ENCODE data around the gene ITCH. TPM values are rescaled to one million over a fixed set of nuclear protein-coding genes. Genes with fewer than 3 reads are reported as not detected.
"Not testable (repeated sequence)": the region's sequence is repeated elsewhere in the genome, so short reads cannot be mapped to it uniquely, and the experiment has no call there.

Gene ITCH
- polyA plus RNA-seq, 3 donors = 8.3 to 13.3 (median 12.1) TPM

DNA sequence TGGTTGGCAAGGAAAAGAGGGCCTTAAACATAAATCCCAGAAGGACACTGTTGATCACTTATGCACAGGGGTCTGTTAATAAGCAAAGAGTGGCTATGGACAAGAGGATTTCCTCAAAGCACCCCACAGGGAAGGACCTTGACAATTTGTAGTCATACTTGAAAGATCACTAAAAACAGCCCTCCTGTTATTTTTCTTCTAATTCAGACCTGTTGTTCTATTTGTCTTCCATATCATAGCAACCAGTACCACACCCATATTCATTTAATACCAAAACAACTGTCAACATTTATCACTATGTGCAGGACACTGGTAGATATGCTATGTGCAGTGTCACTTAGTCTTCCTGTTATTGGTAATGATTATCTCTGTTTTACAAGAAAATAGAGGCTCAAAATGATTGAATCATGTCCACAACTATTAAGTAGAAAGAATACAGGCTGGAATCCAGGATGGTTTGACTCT lies 149.9 kb downstream of the ITCH start:
- H3K27ac ChIP-seq (ENCODE audit: low read depth, low read length) = no peak overlapping the region

DNA sequence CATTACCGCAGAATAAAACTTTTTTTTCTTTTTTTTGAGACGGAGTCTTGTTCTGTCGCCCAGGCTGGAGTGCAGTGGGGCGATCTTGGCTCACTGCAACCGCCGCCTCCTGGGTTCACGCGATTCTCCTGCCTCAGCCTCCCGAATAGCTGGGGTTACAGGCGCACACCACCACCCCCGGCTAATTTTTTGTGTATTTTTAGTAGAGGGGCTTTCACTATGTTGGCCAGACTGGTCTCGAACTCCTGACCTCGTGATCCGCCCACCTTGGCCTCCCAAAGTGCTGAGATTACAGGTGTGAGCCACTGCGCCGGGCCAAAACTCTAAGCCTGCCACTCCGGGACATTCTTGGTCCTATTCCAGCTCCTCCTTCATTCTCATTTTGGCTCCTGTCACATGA lies 151.0 kb downstream of the ITCH start:
- H3K27ac ChIP-seq (ENCODE audit: low read depth, low read length) = not testable (repeated sequence)
- WGBS, 3 donors = 91 to 95% (median 94%) methylated on average over 17 of the region's 17 CpGs

DNA sequence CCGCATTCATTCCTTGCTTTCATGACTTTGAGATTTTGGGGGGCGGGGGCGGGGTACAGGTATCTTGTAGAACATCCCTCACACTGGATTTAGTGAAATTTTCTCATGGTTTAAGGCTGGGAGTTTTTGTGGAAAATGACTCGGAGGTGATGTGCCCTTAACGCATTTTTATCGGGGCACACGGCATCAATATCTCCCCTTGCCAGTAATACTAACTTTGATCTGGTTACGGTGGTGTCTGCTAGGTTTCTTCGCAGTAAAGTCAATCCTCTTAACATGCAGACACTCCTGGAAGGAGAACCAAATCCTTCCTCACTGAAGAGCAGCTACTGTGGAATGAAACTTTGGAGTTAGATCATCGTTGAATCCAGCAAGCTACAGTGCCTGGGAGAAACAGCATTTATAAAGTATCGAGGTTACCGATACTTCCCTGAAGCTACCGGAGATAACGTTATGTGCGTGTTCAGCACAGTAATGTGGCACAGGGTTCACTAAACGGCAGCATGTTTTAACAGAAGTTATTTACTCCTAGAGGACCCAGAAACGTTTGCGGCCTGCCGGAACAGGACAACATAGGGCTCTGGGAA lies 151.9 kb downstream of the ITCH start:
- no peak overlapping the region for H3K27ac ChIP-seq (ENCODE audit: low read depth, low read length)
- 15 to 31% (median 28%) methylated on average over 19 of the region's 19 CpGs for WGBS, 3 donors

DNA sequence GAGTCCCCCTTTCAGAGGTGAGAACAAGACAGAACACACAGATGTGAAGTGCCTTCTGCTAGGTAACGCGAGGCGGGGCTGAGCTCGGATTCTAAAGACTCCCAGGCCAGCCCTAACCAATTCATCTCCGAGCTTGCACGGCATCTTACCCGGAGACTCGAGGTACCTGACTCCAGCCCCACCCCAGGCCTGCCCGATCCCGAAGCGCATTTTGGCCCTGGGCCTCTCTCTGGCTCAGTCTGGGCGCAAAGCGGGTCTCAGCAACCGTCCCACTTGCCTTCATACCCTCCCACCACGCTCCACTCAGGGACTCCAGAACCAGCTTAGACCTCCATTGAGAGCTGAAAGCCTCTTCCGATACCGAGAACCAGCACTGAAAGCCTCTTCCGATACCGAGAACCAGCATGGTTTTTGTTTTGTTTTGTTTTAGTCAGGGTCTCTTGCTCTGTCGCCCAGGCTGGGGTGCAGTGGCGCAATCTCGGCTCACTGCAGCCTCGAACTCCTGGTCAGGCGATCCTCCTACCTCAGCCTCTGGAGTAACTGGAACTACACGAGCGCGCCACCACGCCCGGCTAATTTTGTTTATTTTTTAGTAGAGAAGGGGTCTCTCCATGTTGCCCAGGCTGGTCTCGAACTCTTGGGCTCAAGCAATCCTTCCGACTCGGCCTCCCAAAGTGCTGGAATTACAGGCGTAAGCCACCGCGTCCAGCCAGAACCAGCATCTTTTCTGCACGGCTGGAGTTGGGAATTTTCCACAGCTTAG lies 152.6 kb downstream of the ITCH start:
- H3K27ac ChIP-seq (ENCODE audit: low read depth, low read length) = no peak overlapping the region
- WGBS, 3 donors = 0 to 6% (median 2%) methylated on average over 36 of the region's 36 CpGs

DNA sequence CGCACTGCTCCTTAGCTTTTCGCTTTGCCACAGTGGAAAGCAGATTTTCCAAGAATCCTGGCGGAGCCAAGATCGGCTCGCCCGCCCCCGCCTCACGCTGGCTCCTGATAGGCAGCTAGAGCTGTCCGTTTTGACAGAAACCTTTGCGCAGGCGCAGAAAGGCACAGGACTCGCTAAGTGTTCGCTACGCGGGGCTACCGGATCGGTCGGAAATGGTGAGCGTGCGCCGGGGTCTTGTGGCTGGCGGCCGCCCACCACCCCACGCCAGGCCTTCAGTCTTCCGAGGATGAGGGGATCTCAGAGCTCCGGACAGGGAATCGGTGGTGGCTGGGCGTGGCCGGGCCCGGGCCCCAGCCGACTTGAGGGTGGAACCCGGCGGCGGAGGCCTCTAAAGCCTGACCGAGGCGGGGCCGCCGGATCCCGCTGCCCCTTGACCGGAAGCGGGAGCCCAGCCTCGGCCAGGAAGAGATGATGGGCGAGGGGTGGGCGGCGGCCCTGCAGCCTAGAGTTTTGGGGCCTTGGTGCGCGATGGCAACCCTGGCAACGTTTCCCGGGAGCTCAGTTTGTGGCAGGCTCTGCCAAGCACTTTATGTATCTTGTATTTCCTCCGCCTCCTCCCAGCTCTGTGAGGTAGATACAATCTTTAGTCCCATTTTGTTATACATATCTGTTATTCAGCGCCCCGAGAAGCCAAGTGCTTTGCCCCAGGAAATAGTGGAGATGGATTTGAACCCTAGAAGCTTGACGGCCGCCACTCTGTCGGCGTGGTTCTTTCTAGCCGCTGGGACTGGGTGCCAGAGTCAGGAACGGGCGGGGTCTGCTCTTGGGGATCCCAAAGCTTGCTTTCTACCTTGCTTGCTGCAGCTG lies 153.4 kb downstream of the ITCH start, which contains the start of gene DYNLRB1:
TSS of gene DYNLRB1 (plus strand) at position 176 of the 867 bp plus-strand sequence. CDS start at position 213, 37 bp downstream.
- 0% methylated on average over 58 to 59 of the region's 59 CpGs for WGBS, 3 donors
- H3K27ac ChIP-seq (ENCODE audit: low read depth, low read length) = no peak within 1 kb of the TSS

DNA sequence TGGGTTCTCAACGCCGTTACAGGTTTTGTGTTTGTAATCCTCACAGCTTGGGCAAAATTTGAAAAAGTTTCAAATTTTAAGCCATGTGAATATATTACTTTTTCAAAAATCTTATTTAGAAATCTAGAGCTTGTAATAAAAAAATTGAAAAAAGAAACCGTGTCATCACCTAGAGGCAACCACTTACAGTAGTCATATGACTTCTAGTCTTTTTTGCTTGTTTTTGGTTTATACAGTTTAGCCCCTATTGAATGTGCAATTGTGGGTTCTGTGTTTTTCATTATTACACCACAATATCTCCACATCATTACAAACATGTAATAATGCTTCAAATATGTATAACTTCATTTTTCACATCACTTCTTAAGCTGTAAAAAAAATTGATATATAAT lies 154.0 kb downstream of the ITCH start:
- 0 to 1% (median 0%) methylated on average over 3 of the region's 3 CpGs for WGBS, 3 donors
- no peak overlapping the region for H3K27ac ChIP-seq (ENCODE audit: low read depth, low read length)

DNA sequence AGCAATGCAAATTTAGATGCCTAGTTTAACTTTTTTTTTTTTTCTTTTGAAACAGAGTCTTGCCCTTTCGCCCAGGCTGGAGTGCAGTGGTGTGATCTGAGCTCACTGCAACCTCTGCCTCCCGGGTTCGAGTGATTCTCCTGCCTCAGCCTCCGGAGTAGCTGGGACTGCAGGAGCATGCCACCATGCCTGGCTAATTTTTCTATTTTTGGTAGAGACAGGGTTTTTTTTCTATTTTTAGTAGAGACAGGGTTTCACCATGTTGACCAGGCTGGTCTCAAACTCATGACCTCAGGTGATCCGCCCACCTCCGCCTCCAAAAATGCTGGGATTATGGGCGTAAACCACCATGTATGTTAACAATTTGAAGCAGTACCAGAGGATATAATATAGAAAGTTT lies 155.8 kb downstream of the ITCH start:
- WGBS, 3 donors = 95 to 96% (median 95%) methylated on average over 7 of the region's 7 CpGs
- not testable (repeated sequence) for H3K27ac ChIP-seq (ENCODE audit: low read depth, low read length)

DNA sequence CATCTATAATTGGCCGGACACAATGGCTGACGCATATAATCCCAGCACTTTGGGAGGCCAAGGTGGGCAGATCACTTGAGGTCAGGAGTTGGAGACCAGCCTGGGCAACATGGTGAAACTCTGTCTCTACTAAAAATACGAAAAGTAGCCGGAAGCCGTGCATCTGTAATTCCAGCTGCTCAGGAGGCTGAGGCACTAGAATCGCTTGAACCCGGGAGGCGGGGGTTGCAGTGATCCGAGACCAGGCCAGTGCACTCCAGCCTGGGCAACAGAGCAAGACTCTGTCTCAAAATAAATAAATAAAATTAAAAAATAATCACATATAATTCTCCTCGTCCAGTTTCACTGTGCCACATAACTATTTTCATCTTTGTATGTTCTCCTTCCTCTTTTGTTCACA lies 156.8 kb downstream of the ITCH start:
- 86 to 93% (median 92%) methylated on average over 10 of the region's 10 CpGs for WGBS, 3 donors
- H3K27ac ChIP-seq (ENCODE audit: low read depth, low read length) = not testable (repeated sequence)

DNA sequence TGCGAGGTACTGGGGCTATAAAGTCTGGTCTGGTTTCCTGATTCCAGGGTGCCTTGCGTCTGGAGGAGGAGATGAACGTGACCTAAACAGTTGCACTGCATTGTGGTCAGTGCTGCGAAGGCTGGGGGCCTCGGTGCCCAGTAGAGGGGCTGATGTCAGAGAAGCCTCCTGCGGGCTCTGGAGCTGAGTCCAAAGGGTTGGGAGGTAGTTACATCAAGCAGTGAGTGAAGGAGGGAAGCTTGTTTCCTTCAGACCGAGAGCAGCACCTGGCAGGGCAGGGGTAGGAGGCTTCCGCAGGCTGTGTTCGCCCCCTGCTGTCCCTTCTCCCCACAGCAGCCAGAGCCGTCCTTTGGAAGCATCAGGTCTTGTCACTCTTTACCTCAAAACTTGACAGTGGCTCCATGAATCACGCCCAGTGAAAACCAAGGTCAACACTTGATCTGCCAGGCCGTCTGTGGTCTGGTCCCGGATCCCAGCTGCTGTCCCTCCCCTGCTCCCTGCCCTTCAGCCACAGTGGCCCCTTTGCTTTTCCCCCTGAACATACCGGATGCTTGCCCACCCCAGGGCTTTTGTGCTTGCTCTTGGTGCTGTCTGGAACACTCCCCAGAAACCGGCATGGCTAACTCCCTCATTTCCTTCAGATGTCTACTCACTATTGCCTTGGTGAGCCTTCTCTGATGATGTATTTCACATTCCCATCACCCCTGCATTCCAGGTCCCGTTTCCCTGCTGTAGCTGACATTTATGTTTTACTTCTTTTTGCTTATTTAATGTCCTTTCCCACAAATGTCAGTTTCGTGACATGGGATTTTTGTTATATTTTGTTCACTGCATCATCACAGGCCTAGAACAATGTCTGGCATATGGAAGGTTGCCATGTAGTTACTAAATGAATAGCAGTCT lies 160.1 kb downstream of the ITCH start:
- 53 to 61% (median 54%) methylated on average over 17 of the region's 17 CpGs for WGBS, 3 donors
- H3K27ac ChIP-seq (ENCODE audit: low read depth, low read length) = peak overlapping the region; percentile 16

DNA sequence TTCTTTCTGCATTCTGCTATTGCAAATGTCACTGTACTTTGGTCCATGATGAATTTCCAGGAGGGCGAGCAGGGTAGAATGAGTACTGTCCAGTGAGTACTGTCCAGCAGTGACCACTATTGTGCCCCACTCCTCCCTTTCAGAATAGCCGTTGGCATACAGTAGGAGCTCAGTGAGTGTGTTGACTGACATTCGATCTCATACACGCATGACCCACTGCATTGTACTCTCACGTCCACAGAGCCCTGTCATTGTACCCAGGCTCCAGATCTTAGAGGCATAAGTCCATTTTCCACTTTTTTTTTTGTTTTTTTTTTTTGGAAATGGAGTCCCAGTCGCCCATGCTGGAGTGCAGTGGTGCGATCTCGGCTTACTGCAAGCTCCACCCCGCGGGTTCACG lies 161.4 kb downstream of the ITCH start:
- WGBS, 3 donors = 91 to 95% (median 94%) methylated on average over 11 of the region's 11 CpGs
- H3K27ac ChIP-seq (ENCODE audit: low read depth, low read length) = no peak overlapping the region

DNA sequence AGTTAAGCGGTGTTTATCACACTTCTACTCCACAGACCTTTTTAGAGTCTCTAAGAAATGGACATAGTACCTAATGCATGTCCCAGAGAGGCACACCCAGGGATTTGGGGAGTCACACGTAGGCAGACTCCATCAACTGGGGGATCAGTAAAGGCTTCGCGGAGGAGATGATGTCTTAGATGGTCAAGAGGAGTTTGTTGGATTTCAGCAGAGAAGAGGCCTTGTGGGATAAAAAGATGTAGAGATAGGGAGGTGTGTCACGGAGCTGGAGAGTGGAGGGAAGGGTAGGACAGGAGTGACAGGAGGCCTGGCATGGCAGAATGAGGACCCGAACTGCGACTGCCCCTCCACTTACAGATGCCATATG lies 162.3 kb downstream of the ITCH start:
- 86 to 91% (median 89%) methylated on average over 7 of the region's 7 CpGs for WGBS, 3 donors
- H3K27ac ChIP-seq (ENCODE audit: low read depth, low read length) = no peak overlapping the region

DNA sequence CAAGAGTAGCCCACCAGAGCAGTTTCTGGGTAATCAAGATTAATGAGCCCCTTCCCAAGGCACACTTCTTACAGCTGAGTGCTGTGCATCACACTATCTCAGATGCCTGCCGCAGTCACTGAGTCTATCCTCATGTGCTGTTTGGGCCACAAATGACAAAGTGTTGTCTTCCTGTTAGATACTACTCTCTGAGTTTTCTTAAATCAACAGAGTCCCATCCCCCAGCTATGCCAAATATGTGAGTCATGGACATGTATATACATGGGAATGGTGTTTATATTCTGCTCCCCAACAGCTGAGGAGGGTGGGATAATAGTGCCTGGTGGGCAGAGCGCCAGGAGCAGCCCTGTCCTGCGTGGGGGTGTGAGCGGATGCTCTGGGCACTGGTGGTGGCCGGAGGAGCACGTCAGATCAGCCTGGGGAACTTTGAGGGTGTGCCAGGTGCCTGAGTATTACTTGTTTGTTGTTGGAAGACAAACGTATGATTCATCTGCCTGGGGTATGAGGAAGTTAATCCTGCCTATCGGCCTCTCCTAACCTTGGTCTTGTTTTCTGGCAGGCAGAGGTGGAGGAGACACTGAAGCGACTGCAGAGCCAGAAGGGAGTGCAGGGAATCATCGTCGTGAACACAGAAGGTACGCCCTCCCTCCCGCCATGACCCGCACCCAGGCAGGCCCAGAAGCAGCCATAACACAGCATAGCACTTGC lies 162.8 kb downstream of the ITCH start:
- peak overlapping the region; percentile 45 for H3K27ac ChIP-seq (ENCODE audit: low read depth, low read length)
- WGBS, 3 donors = 39 to 50% (median 41%) methylated on average over 14 of the region's 14 CpGs

DNA sequence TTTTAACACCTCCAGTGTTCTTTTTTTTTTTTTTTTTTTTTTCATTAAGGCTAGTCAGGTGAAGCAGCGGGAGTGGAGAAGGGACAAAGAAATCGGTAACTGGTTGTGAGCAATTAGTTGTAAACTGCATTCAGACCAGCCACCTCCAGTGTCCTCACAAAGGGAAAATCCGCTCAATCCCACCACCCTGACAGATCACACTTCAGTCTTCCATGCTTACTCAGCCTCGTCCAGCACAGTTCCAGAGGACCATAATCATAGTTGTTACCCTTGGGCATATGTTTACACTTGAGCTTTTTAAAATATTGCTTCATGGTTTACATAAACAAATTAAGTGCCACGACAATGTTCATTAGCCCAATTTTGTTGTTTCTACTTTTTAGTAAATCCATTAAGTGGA lies 163.4 kb downstream of the ITCH start:
- WGBS, 3 donors = 81 to 89% (median 85%) methylated on average over 5 of the region's 5 CpGs
- no peak overlapping the region for H3K27ac ChIP-seq (ENCODE audit: low read depth, low read length)

DNA sequence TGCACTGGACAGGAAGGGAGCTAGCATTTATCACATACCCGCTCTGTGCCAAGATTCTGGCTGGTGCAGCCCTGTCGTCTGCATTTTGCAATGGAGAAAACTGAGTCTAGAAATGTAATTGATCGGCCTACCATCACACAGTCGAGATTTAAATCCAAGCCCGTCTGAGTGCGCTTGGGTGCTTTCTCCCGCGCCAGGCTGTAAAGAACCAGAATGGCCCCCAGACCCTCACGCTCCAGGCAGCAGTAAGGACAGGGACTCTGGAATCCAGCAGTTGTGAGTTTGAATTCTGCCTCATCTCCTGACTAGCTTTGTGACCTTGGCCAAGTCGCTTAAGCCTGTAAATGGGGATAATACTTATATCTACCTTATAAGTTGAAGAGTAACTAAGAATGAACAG lies 163.9 kb downstream of the ITCH start:
- no peak overlapping the region for H3K27ac ChIP-seq (ENCODE audit: low read depth, low read length)
- 85 to 93% (median 91%) methylated on average over 10 of the region's 10 CpGs for WGBS, 3 donors

DNA sequence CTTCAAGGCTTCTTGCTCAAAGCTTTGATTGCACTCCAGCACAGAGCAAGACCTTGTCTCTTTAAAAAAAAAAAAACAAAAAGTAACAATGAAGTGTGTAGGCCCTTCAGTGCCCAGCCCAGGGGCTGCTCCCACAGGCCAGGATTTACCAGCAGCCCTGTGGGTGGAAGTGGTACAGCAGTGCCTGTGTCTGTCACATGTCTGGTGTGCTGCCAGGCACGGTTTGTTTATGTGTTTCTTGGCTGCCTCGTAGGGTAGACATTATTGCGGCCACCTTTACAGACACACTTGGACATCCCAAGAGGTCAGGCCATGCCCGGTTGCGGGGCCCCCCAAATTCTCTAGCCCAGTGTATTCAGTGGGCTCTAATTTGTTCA lies 165.8 kb downstream of the ITCH start:
- no peak overlapping the region for H3K27ac ChIP-seq (ENCODE audit: low read depth, low read length)
- 51 to 79% (median 69%) methylated on average over 5 of the region's 5 CpGs for WGBS, 3 donors

DNA sequence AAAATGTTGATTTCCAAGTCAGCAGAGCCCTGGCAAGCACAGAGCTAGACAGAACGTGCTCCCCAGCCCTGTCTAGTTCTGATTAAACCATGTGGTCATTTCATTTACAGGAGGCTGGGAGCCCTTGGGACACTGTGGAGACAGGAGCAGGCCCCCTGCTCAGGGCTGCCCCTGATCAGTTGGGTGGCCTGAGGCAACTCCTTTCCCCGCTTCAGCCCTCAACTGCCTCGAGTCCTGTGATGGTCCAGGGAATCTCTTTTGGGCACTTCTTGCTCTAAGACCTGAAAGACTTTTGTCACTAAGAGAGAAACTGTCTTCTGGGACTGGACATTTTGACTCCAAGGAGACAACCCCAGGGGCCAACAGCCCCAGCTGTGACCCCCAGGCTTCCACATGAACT lies 166.7 kb downstream of the ITCH start:
- 70 to 84% (median 82%) methylated on average over 3 of the region's 3 CpGs for WGBS, 3 donors
- H3K27ac ChIP-seq (ENCODE audit: low read depth, low read length) = no peak overlapping the region

DNA sequence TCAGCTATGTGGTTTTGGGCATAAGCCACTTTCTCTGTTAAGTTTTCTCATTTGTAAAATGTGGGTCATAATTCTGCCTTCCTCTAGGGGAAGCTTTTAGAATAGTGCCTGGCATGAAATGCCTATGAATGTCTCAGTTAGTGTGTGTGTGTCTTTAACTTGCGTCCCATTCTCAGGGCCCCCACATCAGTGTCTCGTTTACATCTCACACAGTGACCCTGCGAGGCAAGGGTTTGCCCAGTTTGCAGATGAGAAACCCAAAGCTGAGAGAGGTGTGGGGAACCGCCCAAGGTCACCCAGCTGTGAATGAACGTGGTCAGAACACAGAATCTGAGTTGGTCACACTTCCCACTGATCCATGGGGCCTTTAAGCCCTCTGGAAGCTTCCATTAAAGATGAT lies 167.3 kb downstream of the ITCH start:
- no peak overlapping the region for H3K27ac ChIP-seq (ENCODE audit: low read depth, low read length)
- 62 to 85% (median 82%) methylated on average over 5 of the region's 5 CpGs for WGBS, 3 donors
